Liver (tissue), 9 donors: Measurements from ENCODE around the gene HOXC6. TPM values are rescaled to one million over a fixed set of nuclear protein-coding genes. Genes with fewer than 3 reads are reported as not detected.

Experiments used
- DNase-seq: peaks from one replicate; pipeline ENCODE4 v3.0.0-alpha.2; 2017; ENCODE audit warnings: low spot score
- H3K27ac ChIP-seq, 2 donors: one replicate each; pipeline ENCODE4 v1.7.0; 2013; ENCODE audit warnings: inconsistent platforms in 2 of 2, low read length in 2 of 2, control low read depth in 1 of 2, low read depth in 1 of 2, mild to moderate bottlenecking in 1 of 2
- H3K27me3 ChIP-seq, 4 donors: one replicate each; pipeline versions ENCODE4 v1.6.1 to v1.7.0; 2013; ENCODE audit warnings: low read length in 3 of 4, inconsistent platforms in 1 of 4, mild to moderate bottlenecking in 1 of 4, moderate library complexity in 1 of 4; ENCODE audit not compliant: control insufficient read depth in 4 of 4, insufficient read depth in 4 of 4
- H3K36me3 ChIP-seq, 4 donors: one replicate each; pipeline versions ENCODE4 v1.6.1 to v1.7.0; 2013; ENCODE audit warnings: low read length in 3 of 4, mild to moderate bottlenecking in 3 of 4, low read depth in 1 of 4, moderate library complexity in 1 of 4; ENCODE audit not compliant: control insufficient read depth in 4 of 4, insufficient read depth in 3 of 4
- H3K4me1 ChIP-seq, 4 donors: one replicate each; pipeline versions ENCODE4 v1.6.1 to v1.7.0; 2013; ENCODE audit warnings: low read length in 3 of 4, mild to moderate bottlenecking in 3 of 4, moderate library complexity in 1 of 4; ENCODE audit not compliant: control insufficient read depth in 4 of 4, insufficient read depth in 4 of 4
- H3K4me3 ChIP-seq, 3 donors: one replicate each; pipeline versions ENCODE4 v1.6.1 to v1.7.0; 2013; ENCODE audit warnings: low read length in 3 of 3, control low read depth in 1 of 3, low read depth in 1 of 3, mild to moderate bottlenecking in 1 of 3
- H3K9ac ChIP-seq, 2 donors: one replicate each; pipeline ENCODE4 v1.7.0; 2013; ENCODE audit warnings: low read length in 2 of 2, mild to moderate bottlenecking in 2 of 2, moderate library complexity in 2 of 2, control low read depth in 1 of 2, low read depth in 1 of 2
- H3K9me3 ChIP-seq, 4 donors: one replicate each; pipeline versions ENCODE4 v1.6.1 to v1.7.0; 2013; ENCODE audit warnings: low read length in 3 of 4; ENCODE audit not compliant: control insufficient read depth in 4 of 4
- ATF3 ChIP-seq: IDR thresholded peaks from 2 replicates; pipeline ENCODE4 v1.6.1; 2016; ENCODE audit warnings: antibody characterized with exemption
- FOXA1 ChIP-seq: IDR thresholded peaks from 2 replicates; pipeline ENCODE4 v1.6.1; 2016; ENCODE audit warnings: antibody characterized with exemption
- FOXA2 ChIP-seq: IDR thresholded peaks from 2 replicates; pipeline ENCODE4 v1.6.1; 2016; ENCODE audit warnings: antibody characterized with exemption
- GABPA ChIP-seq, 2 donors: IDR thresholded peaks in 1 of 2; conservative IDR thresholded peaks in 1 of 2; 2 replicates each; pipeline ENCODE4 v1.6.1; 2016; ENCODE audit warnings: antibody characterized with exemption in 2 of 2, mild to moderate bottlenecking in 1 of 2, moderate library complexity in 1 of 2
- HNF4A ChIP-seq, 2 donors: conservative IDR thresholded peaks; 2 replicates each; pipeline ENCODE4 v1.6.1; 2016; ENCODE audit warnings: antibody characterized with exemption in 2 of 2, mild to moderate bottlenecking in 2 of 2
- HNF4G ChIP-seq: IDR thresholded peaks from 2 replicates; pipeline ENCODE4 v1.6.1; 2016; ENCODE audit warnings: antibody characterized with exemption
- JUND ChIP-seq, 2 donors: IDR thresholded peaks; 2 replicates each; pipeline ENCODE4 v1.6.1; 2016; ENCODE audit warnings: antibody characterized with exemption in 2 of 2
- MAX ChIP-seq: IDR thresholded peaks from 2 replicates; pipeline ENCODE4 v1.6.1; 2016; ENCODE audit warnings: antibody characterized with exemption
- RAD21 ChIP-seq, 2 donors: IDR thresholded peaks; 2 replicates each; pipeline ENCODE4 v1.6.1; 2016; ENCODE audit warnings: antibody characterized with exemption in 2 of 2, mild to moderate bottlenecking in 2 of 2
- REST ChIP-seq: IDR thresholded peaks from 2 replicates; pipeline ENCODE4 v1.6.1; 2016; ENCODE audit warnings: antibody characterized with exemption, mild to moderate bottlenecking
- RXRA ChIP-seq, 2 donors: IDR thresholded peaks; 2 replicates each; pipeline ENCODE4 v1.6.1; 2017 to 2018; ENCODE audit warnings: antibody characterized with exemption in 2 of 2, mild to moderate bottlenecking in 1 of 2
- SP1 ChIP-seq: IDR thresholded peaks from 2 replicates; pipeline ENCODE4 v1.6.1; 2018; ENCODE audit warnings: antibody characterized with exemption, mild to moderate bottlenecking
- YY1 ChIP-seq: IDR thresholded peaks from 2 replicates; pipeline ENCODE4 v1.6.1; 2016; ENCODE audit warnings: antibody characterized with exemption, mild to moderate bottlenecking
- ZBTB33 ChIP-seq: IDR thresholded peaks from 2 replicates; pipeline ENCODE4 v1.6.1; 2016; ENCODE audit warnings: antibody characterized with exemption
- WGBS: extraction: QIAGEN DNeasy Blood & Tissue Kit; methylation state at CpG from one replicate; pipeline ENCODE4 v1.1.7; 2013; 5-methylcytosine and 5-hydroxymethylcytosine counted together
- polyA plus RNA-seq, 2 donors: library from polyadenylated mRNA; stranded (reverse) in 1 of 2; unstranded in 1 of 2; fragments of 200-250 nt in 1 of 2; fragments of >200 nt in 1 of 2; fragmentation: Nextera tagmentation in 1 of 2; extraction: Ambion mirVana in 1 of 2; gene quantifications; one replicate each; pipeline versions ENCODE4 v1.2.1 to v1.2.3, GENCODE V29; 2013 to 2015
- total RNA-seq, 2 donors: library from RNA; depleted of rRNA; stranded (reverse); fragments of >200 nt; gene quantifications; one replicate each; pipeline ENCODE4 v1.2.3, GENCODE V29; 2014
- donor health status: healthy.
- donor health status: healthy.
- donor health status: healthy.
- donor health status: healthy.
- donor health status: healthy.

The HOXC6 gene
- total and polyA plus RNA-seq, 4 donors = 0.33 TPM; not detected in 3

- H3K27ac ChIP-seq = no peak overlapping the region
Measured at GRCh38 chr12:54047964-54048303, 19.7 kb downstream of the HOXC6 start.

GRCh38 chr12:54048406-54049093 lies 20.3 kb downstream of the HOXC6 start:
- H3K36me3 ChIP-seq = no peaks in the 10 kb centered on the region
- WGBS = 22% methylated on average over 3 of the region's 3 CpGs
- H3K9me3 ChIP-seq = no peaks in the 10 kb centered on the region
- H3K27me3 ChIP-seq = peaks cover 11 to 34% (median 25%) of the 10 kb centered on the region in 4 donors
- DNase-seq = no peak
- TF ChIP-seq ZBTB33 (no peak), RXRA (IDR thresholded peaks at IDR 0.05) (no peak), HNF4G (no peak), REST (no peak), RAD21 (IDR thresholded peaks at IDR 0.05) (no peak), GABPA (IDR thresholded peaks at IDR 0.05 in 1 of 2, conservative IDR thresholded peaks at IDR 0.05 in 1 of 2) (no peak), JUND (IDR thresholded peaks at IDR 0.05) (no peak)
- no peaks in the 10 kb centered on the region for H3K4me1 ChIP-seq
- no peak overlapping the region for H3K27ac ChIP-seq
- H3K9ac ChIP-seq = no peak overlapping the region
- H3K4me3 ChIP-seq = no peak overlapping the region

More at GRCh38 chr12:54047964-54048303, 19.7 kb downstream of the HOXC6 start:
- Histone ChIP-seq H3K27me3 (peaks cover 11 to 36% (median 25%) of the 10 kb centered on the region in 4 donors), H3K9ac (no peak overlapping the region), H3K36me3 (no peaks in the 10 kb centered on the region), H3K4me1 (no peaks in the 10 kb centered on the region), H3K9me3 (no peaks in the 10 kb centered on the region), H3K4me3 (no peak overlapping the region)
- TF ChIP-seq GABPA (IDR thresholded peaks at IDR 0.05 in 1 of 2, conservative IDR thresholded peaks at IDR 0.05 in 1 of 2) (no peak), SP1 (no peak)
- 23% methylated on average over 8 of the region's 8 CpGs for WGBS
- DNase-seq = no peak

- Histone ChIP-seq H3K9ac (no peak overlapping the region), H3K27ac (no peak overlapping the region), H3K36me3 (no peaks in the 10 kb centered on the region), H3K27me3 (peaks cover 11 to 34% (median 27%) of the 10 kb centered on the region in 4 donors), H3K4me1 (no peaks in the 10 kb centered on the region), H3K9me3 (no peaks in the 10 kb centered on the region), H3K4me3 (no peak overlapping the region)
- no peak for DNase-seq
- 28% methylated on average over 6 of the region's 6 CpGs for WGBS
- TF ChIP-seq FOXA1 = no peak
- TF ChIP-seq REST = no peak
- no peak for TF ChIP-seq FOXA2
- TF ChIP-seq YY1 = no peak
- no peak for TF ChIP-seq JUND (IDR thresholded peaks at IDR 0.05)
- TF ChIP-seq HNF4G = no peak
- no peak for TF ChIP-seq ZBTB33
- no peak for TF ChIP-seq SP1
- TF ChIP-seq MAX = no peak
- no peak for TF ChIP-seq HNF4A (conservative IDR thresholded peaks at IDR 0.05)
- no peak for TF ChIP-seq ATF3
- TF ChIP-seq RXRA (IDR thresholded peaks at IDR 0.05) = no peak
Measured at GRCh38 chr12:54049108-54049507, 20.9 kb downstream of the HOXC6 start.
